ENCODE measurements around the gene RFXAP. TPM values are rescaled to one million over a fixed set of nuclear protein-coding genes. Genes with fewer than 3 reads are reported as not detected.

RFXAP gene
- polyA plus RNA-seq, 1 of the 3 experiments (the other 2 are of a cell fraction), result 4.1 TPM

- no peaks in the 10 kb centered on the region for H3K9me2 ChIP-seq
- H3K79me2 ChIP-seq (ENCODE audit: insufficient read depth), result peaks cover 44% of the 10 kb centered on the region
- no peak overlapping the region for H3K27ac ChIP-seq (ENCODE audit: low read depth in 2 of 2, low read length in 1 of 2)
- WGBS (ENCODE audit: low lambda C conversion rate), result 93% methylated on average over 3 of the region's 3 CpGs
- H3K27me3 ChIP-seq (ENCODE audit: insufficient read depth), result no peaks in the 10 kb centered on the region
- no peaks in the 10 kb centered on the region for H3K9me3 ChIP-seq
- H4K20me1 ChIP-seq (ENCODE audit: insufficient read depth), result no peaks in the 10 kb centered on the region
- no peak overlapping the region for H3K4me3 ChIP-seq (ENCODE audit: low read depth in 2 of 2, low read length in 1 of 2)
- H2AFZ ChIP-seq (ENCODE audit: low read depth), result no peak overlapping the region
- H3K4me1 ChIP-seq (ENCODE audit: control insufficient read depth in 1 of 2, insufficient read depth in 2 of 2, low read depth in 1 of 2, low read length in 1 of 2), result peaks cover 0 to 4% of the 10 kb centered on the region in 2 experiments; a peak in 3 of 4 replicates
- H3K4me2 ChIP-seq, result no peak overlapping the region
- ChIA-PET POLR2A (no interaction called here), CTCF (interaction anchor here (0.8 to 1.0 kb wide), 3 partner anchors 11 to 86 kb away, joined by 3 to 5 read pairs (median 3); no protein-coding TSS in a partner anchor)
- no peak for DNase-seq
- TF ChIP-seq FOXM1 (IDR thresholded peaks at IDR 0.05; ENCODE audit: low read depth) (no peak), USF1 (IDR thresholded peaks at IDR 0.05; ENCODE audit: borderline replicate concordance, low read depth) (no peak), TCF12 (IDR thresholded peaks at IDR 0.05) (no peak), ZBTB33 (IDR thresholded peaks at IDR 0.05; ENCODE audit: borderline replicate concordance, low read depth) (no peak), EZH2phosphoT487 (IDR thresholded peaks at IDR 0.05; ENCODE audit: borderline replicate concordance, low read depth) (no peak), CHD2 (IDR thresholded peaks at IDR 0.05; ENCODE audit: low read length, partially characterized antibody) (no peak), YY1 (IDR thresholded peaks at IDR 0.05; ENCODE audit: low read depth) (no peak), RXRA (IDR thresholded peaks at IDR 0.05; ENCODE audit: borderline replicate concordance, low read depth) (no peak)
- TF ChIP-seq, protein P1, sequence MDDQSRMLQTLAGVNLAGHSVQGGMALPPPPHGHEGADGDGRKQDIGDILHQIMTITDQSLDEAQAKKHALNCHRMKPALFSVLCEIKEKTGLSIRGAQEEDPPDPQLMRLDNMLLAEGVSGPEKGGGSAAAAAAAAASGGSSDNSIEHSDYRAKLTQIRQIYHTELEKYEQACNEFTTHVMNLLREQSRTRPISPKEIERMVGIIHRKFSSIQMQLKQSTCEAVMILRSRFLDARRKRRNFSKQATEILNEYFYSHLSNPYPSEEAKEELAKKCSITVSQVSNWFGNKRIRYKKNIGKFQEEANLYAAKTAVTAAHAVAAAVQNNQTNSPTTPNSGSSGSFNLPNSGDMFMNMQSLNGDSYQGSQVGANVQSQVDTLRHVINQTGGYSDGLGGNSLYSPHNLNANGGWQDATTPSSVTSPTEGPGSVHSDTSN (IDR thresholded peaks at IDR 0.05), result no peak
- H3F3A ChIP-seq (replicated peaks; ENCODE audit: insufficient read depth), result peaks cover 5% of the 10 kb centered on the region
- H3K36me3 ChIP-seq (replicated peaks in 1 of 2; ENCODE audit: control insufficient read depth in 1 of 2, insufficient read depth in 2 of 2, low read length in 1 of 2), result peaks cover 15 to 20% of the 10 kb centered on the region in 2 experiments
- no peak overlapping the region for H3K9ac ChIP-seq
These were observed 3.8 kb downstream of the RFXAP start for GRCh38 chr13:36822785-36823184.

DNA sequence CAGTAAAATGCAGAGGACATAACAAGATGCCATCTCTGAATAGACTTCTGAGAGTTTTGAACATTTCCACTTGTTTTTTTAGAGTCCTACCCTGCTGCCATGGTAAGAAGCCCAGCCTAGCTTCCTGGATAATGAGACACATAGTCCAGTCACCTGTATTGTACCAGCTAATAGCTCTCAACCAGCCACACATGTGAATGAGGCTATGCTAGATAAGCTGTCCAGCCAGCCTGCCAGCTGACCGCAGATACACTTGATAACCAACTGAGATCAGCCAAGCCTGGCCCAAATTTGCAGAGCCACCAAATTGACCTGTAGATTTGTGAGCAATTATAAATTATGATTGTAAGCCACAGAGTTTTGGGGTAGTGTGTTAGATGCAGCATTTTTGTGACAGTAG, 10.7 kb downstream of the RFXAP start:
- Histone ChIP-seq H3F3A (replicated peaks; ENCODE audit: insufficient read depth) (peaks cover 9% of the 10 kb centered on the region), H3K27ac (ENCODE audit: low read depth in 2 of 2, low read length in 1 of 2) (peak overlapping the region in 1 of 2 experiments; percentile 76; a peak in 2 of 4 replicates), H3K9me2 (no peaks in the 10 kb centered on the region), H3K79me2 (ENCODE audit: insufficient read depth) (peaks cover 4% of the 10 kb centered on the region; the same call in 1 of the 2 replicates), H2AFZ (ENCODE audit: low read depth) (no peak overlapping the region), H3K9ac (no peak overlapping the region), H3K4me3 (ENCODE audit: low read depth in 2 of 2, low read length in 1 of 2) (no peak overlapping the region), H3K4me2 (no peak overlapping the region), H4K20me1 (ENCODE audit: insufficient read depth) (no peaks in the 10 kb centered on the region), H3K27me3 (ENCODE audit: insufficient read depth) (no peaks in the 10 kb centered on the region), H3K4me1 (ENCODE audit: control insufficient read depth in 1 of 2, insufficient read depth in 2 of 2, low read depth in 1 of 2, low read length in 1 of 2) (peaks cover 0 to 12% of the 10 kb centered on the region in 2 experiments; a peak in 3 of 4 replicates), H3K9me3 (no peaks in the 10 kb centered on the region), H3K36me3 (replicated peaks in 1 of 2; ENCODE audit: control insufficient read depth in 1 of 2, insufficient read depth in 2 of 2, low read length in 1 of 2) (peaks cover 23 to 24% of the 10 kb centered on the region in 2 experiments)
- POLR2A ChIA-PET, result no interaction called here
- DNase-seq, result peak; percentile 25
- CTCF ChIA-PET, result interaction anchor here (0.8 to 1.8 kb wide), 4 partner anchors 12 to 149 kb away, joined by 4 to 6 read pairs (median 5); no protein-coding TSS in a partner anchor
- no CpG with 5 or more reads among the region's 1 CpG for WGBS (ENCODE audit: low lambda C conversion rate)
- TF ChIP-seq ZBTB33 (IDR thresholded peaks at IDR 0.05; ENCODE audit: borderline replicate concordance, low read depth) (no peak), POLR2AphosphoS5 (IDR thresholded peaks at IDR 0.05; ENCODE audit: low read depth, low read length) (no peak), TAF1 (IDR thresholded peaks at IDR 0.05; ENCODE audit: borderline replicate concordance, low read depth, low read length) (no peak), FOSL2 (IDR thresholded peaks at IDR 0.05; ENCODE audit: borderline replicate concordance, low read depth) (no peak), NRF1 (IDR thresholded peaks at IDR 0.05; ENCODE audit: low read depth, low read length) (no peak)
- TF ChIP-seq, protein P2, sequence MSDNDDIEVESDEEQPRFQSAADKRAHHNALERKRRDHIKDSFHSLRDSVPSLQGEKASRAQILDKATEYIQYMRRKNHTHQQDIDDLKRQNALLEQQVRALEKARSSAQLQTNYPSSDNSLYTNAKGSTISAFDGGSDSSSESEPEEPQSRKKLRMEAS (IDR thresholded peaks at IDR 0.05; ENCODE audit: low read depth), result no peak
- TF ChIP-seq, protein P3, sequence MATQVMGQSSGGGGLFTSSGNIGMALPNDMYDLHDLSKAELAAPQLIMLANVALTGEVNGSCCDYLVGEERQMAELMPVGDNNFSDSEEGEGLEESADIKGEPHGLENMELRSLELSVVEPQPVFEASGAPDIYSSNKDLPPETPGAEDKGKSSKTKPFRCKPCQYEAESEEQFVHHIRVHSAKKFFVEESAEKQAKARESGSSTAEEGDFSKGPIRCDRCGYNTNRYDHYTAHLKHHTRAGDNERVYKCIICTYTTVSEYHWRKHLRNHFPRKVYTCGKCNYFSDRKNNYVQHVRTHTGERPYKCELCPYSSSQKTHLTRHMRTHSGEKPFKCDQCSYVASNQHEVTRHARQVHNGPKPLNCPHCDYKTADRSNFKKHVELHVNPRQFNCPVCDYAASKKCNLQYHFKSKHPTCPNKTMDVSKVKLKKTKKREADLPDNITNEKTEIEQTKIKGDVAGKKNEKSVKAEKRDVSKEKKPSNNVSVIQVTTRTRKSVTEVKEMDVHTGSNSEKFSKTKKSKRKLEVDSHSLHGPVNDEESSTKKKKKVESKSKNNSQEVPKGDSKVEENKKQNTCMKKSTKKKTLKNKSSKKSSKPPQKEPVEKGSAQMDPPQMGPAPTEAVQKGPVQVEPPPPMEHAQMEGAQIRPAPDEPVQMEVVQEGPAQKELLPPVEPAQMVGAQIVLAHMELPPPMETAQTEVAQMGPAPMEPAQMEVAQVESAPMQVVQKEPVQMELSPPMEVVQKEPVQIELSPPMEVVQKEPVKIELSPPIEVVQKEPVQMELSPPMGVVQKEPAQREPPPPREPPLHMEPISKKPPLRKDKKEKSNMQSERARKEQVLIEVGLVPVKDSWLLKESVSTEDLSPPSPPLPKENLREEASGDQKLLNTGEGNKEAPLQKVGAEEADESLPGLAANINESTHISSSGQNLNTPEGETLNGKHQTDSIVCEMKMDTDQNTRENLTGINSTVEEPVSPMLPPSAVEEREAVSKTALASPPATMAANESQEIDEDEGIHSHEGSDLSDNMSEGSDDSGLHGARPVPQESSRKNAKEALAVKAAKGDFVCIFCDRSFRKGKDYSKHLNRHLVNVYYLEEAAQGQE (IDR thresholded peaks at IDR 0.05; ENCODE audit: low read depth, low read length), result no peak
